ENCODE results near the gene FGGY.

Gene FGGY

DNA sequence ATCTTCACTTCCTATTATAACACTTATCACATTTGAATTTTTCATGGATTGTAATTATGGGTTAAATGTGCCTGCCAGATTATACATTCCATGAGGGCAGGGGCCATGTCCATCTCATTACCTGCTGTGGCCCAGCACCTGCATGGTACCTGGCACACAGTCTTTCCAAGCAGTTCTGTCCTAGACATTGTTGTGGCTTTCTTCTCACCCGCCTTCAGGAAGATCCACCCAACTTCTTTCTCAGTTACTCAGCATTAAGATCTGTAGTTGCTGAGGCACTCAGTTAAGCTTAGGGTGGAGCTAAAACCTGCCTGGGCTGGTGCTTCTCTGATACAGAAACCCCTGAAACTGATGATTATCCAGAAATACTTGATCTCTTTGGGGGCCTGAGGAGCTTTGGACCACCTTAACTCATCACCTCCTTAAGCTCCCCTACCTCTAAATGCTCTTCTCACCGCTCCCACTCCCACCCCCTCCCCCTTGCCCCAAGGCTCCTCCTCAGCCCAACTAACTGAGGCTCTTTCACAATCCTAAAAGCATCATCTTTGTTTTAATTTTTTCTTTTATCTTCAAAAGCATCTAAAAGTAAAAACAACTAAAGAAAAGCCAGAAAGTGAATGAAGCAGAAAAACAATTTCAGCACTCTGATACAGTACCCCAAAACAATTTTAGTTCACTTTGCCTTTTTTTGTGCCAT is 190.6 kb downstream of the FGGY start (continued):
- TF ChIP-seq, protein P1, sequence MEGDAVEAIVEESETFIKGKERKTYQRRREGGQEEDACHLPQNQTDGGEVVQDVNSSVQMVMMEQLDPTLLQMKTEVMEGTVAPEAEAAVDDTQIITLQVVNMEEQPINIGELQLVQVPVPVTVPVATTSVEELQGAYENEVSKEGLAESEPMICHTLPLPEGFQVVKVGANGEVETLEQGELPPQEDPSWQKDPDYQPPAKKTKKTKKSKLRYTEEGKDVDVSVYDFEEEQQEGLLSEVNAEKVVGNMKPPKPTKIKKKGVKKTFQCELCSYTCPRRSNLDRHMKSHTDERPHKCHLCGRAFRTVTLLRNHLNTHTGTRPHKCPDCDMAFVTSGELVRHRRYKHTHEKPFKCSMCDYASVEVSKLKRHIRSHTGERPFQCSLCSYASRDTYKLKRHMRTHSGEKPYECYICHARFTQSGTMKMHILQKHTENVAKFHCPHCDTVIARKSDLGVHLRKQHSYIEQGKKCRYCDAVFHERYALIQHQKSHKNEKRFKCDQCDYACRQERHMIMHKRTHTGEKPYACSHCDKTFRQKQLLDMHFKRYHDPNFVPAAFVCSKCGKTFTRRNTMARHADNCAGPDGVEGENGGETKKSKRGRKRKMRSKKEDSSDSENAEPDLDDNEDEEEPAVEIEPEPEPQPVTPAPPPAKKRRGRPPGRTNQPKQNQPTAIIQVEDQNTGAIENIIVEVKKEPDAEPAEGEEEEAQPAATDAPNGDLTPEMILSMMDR (tag by site-specific recombination; IDR thresholded peaks at IDR 0.05): no peak
- TF ChIP-seq ZNF114 (tag by site-specific recombination; IDR thresholded peaks at IDR 0.05): no peak
- no peak for TF ChIP-seq ZNF2 (tag by site-specific recombination; IDR thresholded peaks at IDR 0.05)
- no peak for TF ChIP-seq ZNF121 (tag by site-specific recombination; IDR thresholded peaks at IDR 0.05)
- TF ChIP-seq ZNF473 (tag by site-specific recombination; IDR thresholded peaks at IDR 0.05): no peak
- TF ChIP-seq, protein P2, sequence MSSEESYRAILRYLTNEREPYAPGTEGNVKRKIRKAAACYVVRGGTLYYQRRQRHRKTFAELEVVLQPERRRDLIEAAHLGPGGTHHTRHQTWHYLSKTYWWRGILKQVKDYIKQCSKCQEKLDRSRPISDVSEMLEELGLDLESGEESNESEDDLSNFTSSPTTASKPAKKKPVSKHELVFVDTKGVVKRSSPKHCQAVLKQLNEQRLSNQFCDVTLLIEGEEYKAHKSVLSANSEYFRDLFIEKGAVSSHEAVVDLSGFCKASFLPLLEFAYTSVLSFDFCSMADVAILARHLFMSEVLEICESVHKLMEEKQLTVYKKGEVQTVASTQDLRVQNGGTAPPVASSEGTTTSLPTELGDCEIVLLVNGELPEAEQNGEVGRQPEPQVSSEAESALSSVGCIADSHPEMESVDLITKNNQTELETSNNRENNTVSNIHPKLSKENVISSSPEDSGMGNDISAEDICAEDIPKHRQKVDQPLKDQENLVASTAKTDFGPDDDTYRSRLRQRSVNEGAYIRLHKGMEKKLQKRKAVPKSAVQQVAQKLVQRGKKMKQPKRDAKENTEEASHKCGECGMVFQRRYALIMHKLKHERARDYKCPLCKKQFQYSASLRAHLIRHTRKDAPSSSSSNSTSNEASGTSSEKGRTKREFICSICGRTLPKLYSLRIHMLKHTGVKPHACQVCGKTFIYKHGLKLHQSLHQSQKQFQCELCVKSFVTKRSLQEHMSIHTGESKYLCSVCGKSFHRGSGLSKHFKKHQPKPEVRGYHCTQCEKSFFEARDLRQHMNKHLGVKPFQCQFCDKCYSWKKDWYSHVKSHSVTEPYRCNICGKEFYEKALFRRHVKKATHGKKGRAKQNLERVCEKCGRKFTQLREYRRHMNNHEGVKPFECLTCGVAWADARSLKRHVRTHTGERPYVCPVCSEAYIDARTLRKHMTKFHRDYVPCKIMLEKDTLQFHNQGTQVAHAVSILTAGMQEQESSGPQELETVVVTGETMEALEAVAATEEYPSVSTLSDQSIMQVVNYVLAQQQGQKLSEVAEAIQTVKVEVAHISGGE (tag by site-specific recombination; conservative IDR thresholded peaks at IDR 0.05; ENCODE audit: low read depth): no peak
- TF ChIP-seq ZBTB8A (tag by site-specific recombination; IDR thresholded peaks at IDR 0.05): no peak

DNA sequence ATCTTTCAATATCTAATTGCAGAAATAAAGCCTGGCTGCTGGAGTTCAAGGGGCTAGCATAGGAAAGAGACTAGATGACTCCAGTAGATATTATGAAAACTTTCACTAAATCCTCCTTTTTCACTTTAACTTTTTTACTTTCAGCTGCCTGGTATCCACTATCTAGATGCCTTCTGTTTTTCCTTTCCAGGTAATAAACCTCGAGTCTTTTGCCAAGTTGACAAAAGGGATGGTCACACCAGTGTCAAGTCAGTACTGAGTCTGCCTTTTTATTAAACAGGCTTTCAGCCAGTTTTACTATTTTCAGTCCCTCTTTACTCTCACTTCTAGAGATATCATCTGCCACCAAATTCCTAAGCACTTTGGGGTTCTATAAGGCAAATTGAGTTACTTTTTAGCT is 195.6 kb downstream of the FGGY start:
- Histone ChIP-seq H3K9me3 (ENCODE audit: control insufficient read depth, insufficient read depth, low read depth, low read length) (no peaks in the 10 kb centered on the region), H3K27ac (ENCODE audit: extremely low read depth, low read depth, low read length) (no peak overlapping the region), H3K36me3 (ENCODE audit: control insufficient read depth in 2 of 2, insufficient read depth in 1 of 2, low read length in 2 of 2) (no peaks in the 10 kb centered on the region), H3K4me3 (ENCODE audit: low read depth, low read length) (no peak overlapping the region), H3K4me1 (ENCODE audit: control insufficient read depth, insufficient read depth, low read length) (no peaks in the 10 kb centered on the region)
- TF ChIP-seq ZNF37A (tag by site-specific recombination; IDR thresholded peaks at IDR 0.05) (no peak), PRDM1 (tag by site-specific recombination; IDR thresholded peaks at IDR 0.05) (peak; percentile 51; the same call in 1 of the 2 replicates)
- TF ChIP-seq, protein P3, sequence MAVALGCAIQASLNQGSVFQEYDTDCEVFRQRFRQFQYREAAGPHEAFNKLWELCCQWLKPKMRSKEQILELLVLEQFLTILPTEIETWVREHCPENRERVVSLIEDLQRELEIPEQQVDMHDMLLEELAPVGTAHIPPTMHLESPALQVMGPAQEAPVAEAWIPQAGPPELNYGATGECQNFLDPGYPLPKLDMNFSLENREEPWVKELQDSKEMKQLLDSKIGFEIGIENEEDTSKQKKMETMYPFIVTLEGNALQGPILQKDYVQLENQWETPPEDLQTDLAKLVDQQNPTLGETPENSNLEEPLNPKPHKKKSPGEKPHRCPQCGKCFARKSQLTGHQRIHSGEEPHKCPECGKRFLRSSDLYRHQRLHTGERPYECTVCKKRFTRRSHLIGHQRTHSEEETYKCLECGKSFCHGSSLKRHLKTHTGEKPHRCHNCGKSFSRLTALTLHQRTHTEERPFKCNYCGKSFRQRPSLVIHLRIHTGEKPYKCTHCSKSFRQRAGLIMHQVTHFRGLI (tag by site-specific recombination; IDR thresholded peaks at IDR 0.05): no peak
- ChIA-PET CTCF (interaction anchor here (0.7 kb wide), 1 partner anchor 98 kb away, joined by 3 read pairs; no protein-coding TSS in a partner anchor), POLR2A (no interaction called here)

DNA sequence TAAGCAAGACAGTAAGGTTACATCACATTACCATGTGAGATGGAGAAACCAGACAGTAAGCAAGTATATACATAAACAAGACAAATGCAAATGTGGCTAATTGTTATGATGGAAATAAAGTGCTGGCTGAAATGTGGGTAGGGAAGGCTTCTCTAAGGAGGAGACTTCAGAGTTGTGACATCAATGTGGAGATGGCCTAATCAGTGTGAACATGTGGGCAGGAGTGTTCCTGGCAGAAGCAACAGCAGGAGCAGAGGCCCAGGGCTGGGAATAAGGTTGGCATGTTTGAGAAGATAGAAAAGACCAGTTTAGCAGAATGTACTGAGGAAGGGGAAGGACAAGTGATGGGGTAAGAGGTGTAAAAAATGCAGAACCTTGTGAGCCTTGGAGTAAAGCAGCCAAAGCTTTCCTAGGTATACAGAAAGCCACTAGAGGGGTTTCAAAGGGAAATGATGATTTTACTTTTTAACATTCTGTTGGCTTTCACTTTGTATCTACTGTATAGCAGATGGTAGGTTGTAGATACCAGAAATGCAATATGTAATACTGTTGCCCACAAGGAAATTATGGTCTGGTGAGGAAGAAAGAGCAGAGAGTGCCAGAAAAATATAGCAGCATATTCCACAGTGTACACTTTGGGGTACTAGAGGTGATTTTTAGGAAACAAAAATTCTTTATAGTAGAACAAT is 197.4 kb downstream of the FGGY start:
- ChIA-PET POLR2A (no interaction called here), CTCF (no interaction called here)
- H3K9me3 ChIP-seq (ENCODE audit: control insufficient read depth, insufficient read depth, low read depth, low read length): no peaks in the 10 kb centered on the region
- no peaks in the 10 kb centered on the region for H3K36me3 ChIP-seq (ENCODE audit: control insufficient read depth in 2 of 2, insufficient read depth in 1 of 2, low read length in 2 of 2)
- TF ChIP-seq ZNF133 (tag by site-specific recombination; IDR thresholded peaks at IDR 0.05) (no peak), ZNF37A (tag by site-specific recombination; IDR thresholded peaks at IDR 0.05) (no peak), ZNF549 (tag by site-specific recombination; IDR thresholded peaks at IDR 0.05) (no peak), ZNF221 (tag by site-specific recombination; IDR thresholded peaks at IDR 0.05; ENCODE audit: borderline replicate concordance) (no peak), ZNF341 (tag by site-specific recombination; IDR thresholded peaks at IDR 0.05; ENCODE audit: low read depth) (no peak), ZNF658 (tag by site-specific recombination; IDR thresholded peaks at IDR 0.05) (no peak)
- TF ChIP-seq, protein P4, sequence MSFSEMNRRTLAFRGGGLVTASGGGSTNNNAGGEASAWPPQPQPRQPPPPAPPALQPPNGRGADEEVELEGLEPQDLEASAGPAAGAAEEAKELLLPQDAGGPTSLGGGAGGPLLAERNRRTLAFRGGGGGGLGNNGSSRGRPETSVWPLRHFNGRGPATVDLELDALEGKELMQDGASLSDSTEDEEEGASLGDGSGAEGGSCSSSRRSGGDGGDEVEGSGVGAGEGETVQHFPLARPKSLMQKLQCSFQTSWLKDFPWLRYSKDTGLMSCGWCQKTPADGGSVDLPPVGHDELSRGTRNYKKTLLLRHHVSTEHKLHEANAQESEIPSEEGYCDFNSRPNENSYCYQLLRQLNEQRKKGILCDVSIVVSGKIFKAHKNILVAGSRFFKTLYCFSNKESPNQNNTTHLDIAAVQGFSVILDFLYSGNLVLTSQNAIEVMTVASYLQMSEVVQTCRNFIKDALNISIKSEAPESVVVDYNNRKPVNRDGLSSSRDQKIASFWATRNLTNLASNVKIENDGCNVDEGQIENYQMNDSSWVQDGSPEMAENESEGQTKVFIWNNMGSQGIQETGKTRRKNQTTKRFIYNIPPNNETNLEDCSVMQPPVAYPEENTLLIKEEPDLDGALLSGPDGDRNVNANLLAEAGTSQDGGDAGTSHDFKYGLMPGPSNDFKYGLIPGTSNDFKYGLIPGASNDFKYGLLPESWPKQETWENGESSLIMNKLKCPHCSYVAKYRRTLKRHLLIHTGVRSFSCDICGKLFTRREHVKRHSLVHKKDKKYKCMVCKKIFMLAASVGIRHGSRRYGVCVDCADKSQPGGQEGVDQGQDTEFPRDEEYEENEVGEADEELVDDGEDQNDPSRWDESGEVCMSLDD (tag by site-specific recombination; IDR thresholded peaks at IDR 0.05): no peak
- TF ChIP-seq, protein P5, sequence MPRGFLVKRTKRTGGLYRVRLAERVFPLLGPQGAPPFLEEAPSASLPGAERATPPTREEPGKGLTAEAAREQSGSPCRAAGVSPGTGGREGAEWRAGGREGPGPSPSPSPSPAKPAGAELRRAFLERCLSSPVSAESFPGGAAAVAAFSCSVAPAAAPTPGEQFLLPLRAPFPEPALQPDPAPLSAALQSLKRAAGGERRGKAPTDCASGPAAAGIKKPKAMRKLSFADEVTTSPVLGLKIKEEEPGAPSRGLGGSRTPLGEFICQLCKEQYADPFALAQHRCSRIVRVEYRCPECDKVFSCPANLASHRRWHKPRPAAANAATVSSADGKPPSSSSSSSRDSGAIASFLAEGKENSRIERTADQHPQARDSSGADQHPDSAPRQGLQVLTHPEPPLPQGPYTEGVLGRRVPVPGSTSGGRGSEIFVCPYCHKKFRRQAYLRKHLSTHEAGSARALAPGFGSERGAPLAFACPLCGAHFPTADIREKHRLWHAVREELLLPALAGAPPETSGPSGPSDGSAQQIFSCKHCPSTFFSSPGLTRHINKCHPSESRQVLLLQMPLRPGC (tag by site-specific recombination; IDR thresholded peaks at IDR 0.05): no peak
- TF ChIP-seq, protein P6, sequence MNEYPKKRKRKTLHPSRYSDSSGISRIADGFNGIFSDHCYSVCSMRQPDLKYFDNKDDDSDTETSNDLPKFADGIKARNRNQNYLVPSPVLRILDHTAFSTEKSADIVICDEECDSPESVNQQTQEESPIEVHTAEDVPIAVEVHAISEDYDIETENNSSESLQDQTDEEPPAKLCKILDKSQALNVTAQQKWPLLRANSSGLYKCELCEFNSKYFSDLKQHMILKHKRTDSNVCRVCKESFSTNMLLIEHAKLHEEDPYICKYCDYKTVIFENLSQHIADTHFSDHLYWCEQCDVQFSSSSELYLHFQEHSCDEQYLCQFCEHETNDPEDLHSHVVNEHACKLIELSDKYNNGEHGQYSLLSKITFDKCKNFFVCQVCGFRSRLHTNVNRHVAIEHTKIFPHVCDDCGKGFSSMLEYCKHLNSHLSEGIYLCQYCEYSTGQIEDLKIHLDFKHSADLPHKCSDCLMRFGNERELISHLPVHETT (tag by site-specific recombination; IDR thresholded peaks at IDR 0.05): no peak
- H3K4me3 ChIP-seq (ENCODE audit: low read depth, low read length): no peak overlapping the region
- H3K27ac ChIP-seq (ENCODE audit: extremely low read depth, low read depth, low read length): no peak overlapping the region
- H3K4me1 ChIP-seq (ENCODE audit: control insufficient read depth, insufficient read depth, low read length): peaks cover 4% of the 10 kb centered on the region

Data from HEK293 (cell line).